Neural cell (in vitro differentiated cells): Measurements from ENCODE around the gene CENPS. TPM values are rescaled to one million over a fixed set of nuclear protein-coding genes. Genes with fewer than 3 reads are reported as not detected.

Experiments
- H2AFZ ChIP-seq: fragments of 200-600, 300-800 bp; sonication (generic), shearing (Covaris generic); 2 replicates; pipeline ENCODE4 v1.6.0; 2014; ENCODE audit warnings: low read depth, mild to moderate bottlenecking, antibody characterized with exemption, low read length, moderate library complexity
- H3F3A ChIP-seq: fragments of 200-600 bp; shearing (Covaris generic); 2 replicates; pipeline ENCODE4 v1.6.1; 2016; ENCODE audit warnings: mild to moderate bottlenecking, moderate library complexity, mixed read lengths, antibody characterized with exemption, low read length; ENCODE audit not compliant: insufficient read depth, poor library complexity, severe bottlenecking
- H3K27ac ChIP-seq: fragments of 200-600, 300-800 bp; sonication (generic), shearing (Covaris generic); 2 replicates; pipeline ENCODE4 v1.5.1; 2014; ENCODE audit warnings: mild to moderate bottlenecking, low read length, moderate library complexity
- H3K27me3 ChIP-seq: fragments of 300-800, 200-600 bp; sonication (generic), shearing (Covaris generic); 2 replicates; pipeline ENCODE4 v1.6.0; 2014; ENCODE audit warnings: mild to moderate bottlenecking, low read depth, low read length, moderate library complexity; ENCODE audit not compliant: insufficient read depth
- H3K36me3 ChIP-seq: fragments of 300-800, 200-600 bp; sonication (generic), shearing (Covaris generic); 2 replicates; pipeline ENCODE4 v1.5.1; 2014; ENCODE audit warnings: mild to moderate bottlenecking, antibody characterized with exemption, low read length, moderate library complexity; ENCODE audit not compliant: insufficient read depth
- H3K4me2 ChIP-seq: fragments of 300-800, 200-600 bp; sonication (generic), shearing (Covaris generic); 2 replicates; pipeline ENCODE4 v1.6.0; 2014; ENCODE audit warnings: mild to moderate bottlenecking, low read length
- H3K4me3 ChIP-seq: fragments of 300-800, 200-600 bp; sonication (generic), shearing (Covaris generic); 2 replicates; pipeline ENCODE4 v1.5.1; 2014; ENCODE audit warnings: mild to moderate bottlenecking, low read length, moderate library complexity
- H3K79me2 ChIP-seq: fragments of 200-600 bp; shearing (Covaris generic); replicated peaks from 2 replicates; pipeline ENCODE4 v1.6.0; 2014; ENCODE audit warnings: mild to moderate bottlenecking, low read length, moderate library complexity; ENCODE audit not compliant: insufficient read depth
- H3K9ac ChIP-seq: fragments of 300-800, 200-600 bp; sonication (generic), shearing (Covaris generic); 2 replicates; pipeline ENCODE4 v1.6.1; 2016; ENCODE audit warnings: mild to moderate bottlenecking, low read length, mixed read lengths
- H3K9me2 ChIP-seq: fragments of 200-600 bp; shearing (Covaris generic); 2 replicates; pipeline ENCODE4 v1.6.1; 2016; ENCODE audit warnings: mild to moderate bottlenecking, low read length, mixed read lengths; ENCODE audit not compliant: insufficient read depth
- H3K9me3 ChIP-seq: fragments of 200-600, 300-800 bp; sonication (generic), shearing (Covaris generic); 2 replicates; pipeline ENCODE4 v1.6.1; 2016; ENCODE audit warnings: mild to moderate bottlenecking, mixed run types, low read length, moderate library complexity, mixed read lengths
- H4K20me1 ChIP-seq: fragments of 200-600 bp; shearing (Covaris generic); 2 replicates; pipeline ENCODE4 v1.6.1; 2016; ENCODE audit warnings: mild to moderate bottlenecking, mixed run types; ENCODE audit not compliant: insufficient read depth
- EP300 ChIP-seq: fragments of 450-650 bp; conservative IDR thresholded peaks from 2 replicates; pipeline ENCODE4 v1.6.1; 2014; ENCODE audit warnings: antibody characterized with exemption, mild to moderate bottlenecking, moderate library complexity; ENCODE audit not compliant: poor library complexity, severe bottlenecking
- EZH2 ChIP-seq: fragments of 200-600, 300-800 bp; shearing (Covaris generic), sonication (generic); IDR thresholded peaks from 2 replicates; pipeline ENCODE4 v1.6.1; 2014; ENCODE audit warnings: antibody characterized with exemption, low read length, borderline replicate concordance, mild to moderate bottlenecking; ENCODE audit not compliant: insufficient read depth, poor library complexity, severe bottlenecking
- MXI1 ChIP-seq: fragments of 450-650 bp; conservative IDR thresholded peaks from 2 replicates; pipeline ENCODE4 v1.6.1; 2014; ENCODE audit warnings: antibody characterized with exemption, mild to moderate bottlenecking; ENCODE audit not compliant: poor library complexity, severe bottlenecking
- POLR2AphosphoS5 ChIP-seq: IDR thresholded peaks from 2 replicates; pipeline ENCODE4 v1.6.1; 2012
- RAD21 ChIP-seq: fragments of 450-650 bp; conservative IDR thresholded peaks from 2 replicates; pipeline ENCODE4 v1.6.1; 2014; ENCODE audit warnings: antibody characterized with exemption, mild to moderate bottlenecking, moderate library complexity
- SMC3 ChIP-seq: fragments of 450-650 bp; conservative IDR thresholded peaks from 2 replicates; pipeline ENCODE4 v1.6.1; 2014; ENCODE audit warnings: antibody characterized with exemption, mild to moderate bottlenecking, moderate library complexity; ENCODE audit not compliant: poor library complexity
- TAF1 ChIP-seq: IDR thresholded peaks from 2 replicates; pipeline ENCODE4 v1.6.1; 2012; ENCODE audit warnings: low read depth
- polyA plus RNA-seq: library from polyadenylated mRNA; depleted of rRNA; stranded (reverse); fragments of >200 nt; gene quantifications from 2 replicates; pipeline ENCODE4 v1.2.3, GENCODE V29; 2014
- TF ChIP-seq, protein P1 (sequence below): IDR thresholded peaks from 2 replicates; pipeline ENCODE4 v1.6.1; 2012; ENCODE audit warnings: borderline replicate concordance
- TF ChIP-seq, protein P2 (sequence below): fragments of 450-650 bp; IDR thresholded peaks from 2 replicates; pipeline ENCODE4 v1.5.1; 2014; ENCODE audit warnings: antibody characterized with exemption, mild to moderate bottlenecking, moderate library complexity; ENCODE audit not compliant: poor library complexity, severe bottlenecking

CENPS gene
- polyA plus RNA-seq, 1 donor from 2014 or later = 16.5 TPM

DNA sequence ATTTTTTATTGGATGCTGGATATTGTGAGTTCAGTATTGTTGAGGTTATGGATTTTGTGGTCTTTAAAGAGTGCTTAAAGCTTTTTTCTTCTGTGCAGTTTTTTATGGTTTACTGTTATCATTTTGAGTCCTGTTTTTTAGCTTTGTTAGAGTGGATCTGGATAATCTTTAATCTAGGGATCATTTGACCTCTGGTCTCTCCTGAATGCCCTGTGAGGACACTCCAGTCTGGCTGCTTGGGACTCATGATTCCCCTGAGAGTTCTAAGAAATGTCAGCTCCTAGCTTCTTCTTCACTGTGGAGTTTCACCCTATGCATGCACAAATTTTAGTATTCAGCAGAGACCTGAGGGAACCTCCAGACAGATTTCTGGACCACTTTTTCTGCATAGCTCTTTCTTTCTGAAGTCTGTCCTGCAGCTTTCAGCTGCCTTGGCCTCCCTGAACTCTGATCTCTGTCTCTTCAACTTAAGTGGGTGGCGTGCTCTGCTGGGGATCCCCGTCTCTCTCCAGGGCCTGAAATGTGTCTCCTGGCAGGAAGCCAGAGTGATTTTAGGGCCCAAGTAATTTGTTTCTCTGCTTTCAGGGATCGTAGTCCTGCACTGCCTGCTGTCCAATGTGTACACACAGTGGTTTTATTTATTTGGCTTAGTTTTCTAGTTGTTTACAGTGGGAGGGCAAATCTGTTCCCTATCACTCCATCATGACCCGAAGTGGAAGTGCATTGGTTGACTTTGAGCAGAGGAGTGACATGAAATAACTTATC, 59.2 kb downstream of the CENPS start:
- TF ChIP-seq EZH2 = no peak
- no peak for TF ChIP-seq SMC3
- no peak overlapping the region for H3K9ac ChIP-seq
- no peaks in the 10 kb centered on the region for H3K9me3 ChIP-seq
- H4K20me1 ChIP-seq = no peaks in the 10 kb centered on the region
- H2AFZ ChIP-seq = no peak overlapping the region
- no peaks in the 10 kb centered on the region for H3K9me2 ChIP-seq
- H3K27me3 ChIP-seq = no peaks in the 10 kb centered on the region
- no peaks in the 10 kb centered on the region for H3K36me3 ChIP-seq
- H3K4me3 ChIP-seq = no peak overlapping the region
- no peak overlapping the region for H3K27ac ChIP-seq
- H3K4me2 ChIP-seq = no peak overlapping the region
- H3K79me2 ChIP-seq = peaks cover 4% of the 10 kb centered on the region
- no peaks in the 10 kb centered on the region for H3F3A ChIP-seq

DNA sequence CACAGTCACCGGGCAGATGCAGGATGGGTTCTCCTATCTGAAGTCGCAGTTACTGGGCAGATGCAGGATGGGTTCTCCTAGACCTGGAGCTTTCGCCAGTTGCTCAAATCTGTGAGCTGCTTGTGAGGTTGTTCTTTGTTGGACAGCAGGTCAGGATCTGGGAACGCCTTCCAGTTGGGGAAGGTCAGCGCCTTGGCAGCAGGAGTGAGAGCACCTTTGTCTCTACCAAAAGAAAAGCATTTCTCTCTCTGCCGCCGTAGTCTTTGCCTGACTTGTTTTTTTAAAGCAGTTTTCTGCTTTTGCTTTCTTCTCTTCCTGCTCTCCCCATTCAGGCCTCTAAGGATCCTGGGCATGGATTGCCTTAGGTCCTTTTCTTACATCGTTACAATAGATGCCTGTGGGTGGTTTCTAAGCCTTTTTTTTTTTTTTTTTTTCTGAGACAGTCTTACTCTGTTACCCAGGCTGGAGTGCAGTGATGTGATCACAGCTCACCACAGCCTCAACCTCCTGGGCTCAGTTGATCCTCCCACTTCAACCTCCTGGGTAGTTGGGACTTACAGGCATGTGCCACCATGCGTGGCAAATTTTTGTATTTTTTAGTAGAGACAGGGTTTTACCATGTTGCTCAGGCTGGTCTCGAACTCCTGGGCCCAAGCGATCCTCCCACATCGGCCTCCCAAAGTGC, 60.2 kb downstream of the CENPS start:
- Histone ChIP-seq H4K20me1 (no peaks in the 10 kb centered on the region), H3K9me2 (no peaks in the 10 kb centered on the region), H3F3A (no peaks in the 10 kb centered on the region), H2AFZ (no peak overlapping the region), H3K4me2 (no peak overlapping the region), H3K9me3 (no peaks in the 10 kb centered on the region), H3K79me2 (peaks cover 4% of the 10 kb centered on the region), H3K27me3 (no peaks in the 10 kb centered on the region), H3K9ac (no peak overlapping the region), H3K4me3 (no peak overlapping the region), H3K36me3 (no peaks in the 10 kb centered on the region), H3K27ac (no peak overlapping the region)
- TF ChIP-seq EP300 = no peak
- TF ChIP-seq MXI1 = no peak
- TF ChIP-seq TAF1 = no peak
- TF ChIP-seq, protein P1, sequence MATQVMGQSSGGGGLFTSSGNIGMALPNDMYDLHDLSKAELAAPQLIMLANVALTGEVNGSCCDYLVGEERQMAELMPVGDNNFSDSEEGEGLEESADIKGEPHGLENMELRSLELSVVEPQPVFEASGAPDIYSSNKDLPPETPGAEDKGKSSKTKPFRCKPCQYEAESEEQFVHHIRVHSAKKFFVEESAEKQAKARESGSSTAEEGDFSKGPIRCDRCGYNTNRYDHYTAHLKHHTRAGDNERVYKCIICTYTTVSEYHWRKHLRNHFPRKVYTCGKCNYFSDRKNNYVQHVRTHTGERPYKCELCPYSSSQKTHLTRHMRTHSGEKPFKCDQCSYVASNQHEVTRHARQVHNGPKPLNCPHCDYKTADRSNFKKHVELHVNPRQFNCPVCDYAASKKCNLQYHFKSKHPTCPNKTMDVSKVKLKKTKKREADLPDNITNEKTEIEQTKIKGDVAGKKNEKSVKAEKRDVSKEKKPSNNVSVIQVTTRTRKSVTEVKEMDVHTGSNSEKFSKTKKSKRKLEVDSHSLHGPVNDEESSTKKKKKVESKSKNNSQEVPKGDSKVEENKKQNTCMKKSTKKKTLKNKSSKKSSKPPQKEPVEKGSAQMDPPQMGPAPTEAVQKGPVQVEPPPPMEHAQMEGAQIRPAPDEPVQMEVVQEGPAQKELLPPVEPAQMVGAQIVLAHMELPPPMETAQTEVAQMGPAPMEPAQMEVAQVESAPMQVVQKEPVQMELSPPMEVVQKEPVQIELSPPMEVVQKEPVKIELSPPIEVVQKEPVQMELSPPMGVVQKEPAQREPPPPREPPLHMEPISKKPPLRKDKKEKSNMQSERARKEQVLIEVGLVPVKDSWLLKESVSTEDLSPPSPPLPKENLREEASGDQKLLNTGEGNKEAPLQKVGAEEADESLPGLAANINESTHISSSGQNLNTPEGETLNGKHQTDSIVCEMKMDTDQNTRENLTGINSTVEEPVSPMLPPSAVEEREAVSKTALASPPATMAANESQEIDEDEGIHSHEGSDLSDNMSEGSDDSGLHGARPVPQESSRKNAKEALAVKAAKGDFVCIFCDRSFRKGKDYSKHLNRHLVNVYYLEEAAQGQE = no peak
- no peak for TF ChIP-seq SMC3
- no peak for TF ChIP-seq RAD21
- TF ChIP-seq, protein P2, sequence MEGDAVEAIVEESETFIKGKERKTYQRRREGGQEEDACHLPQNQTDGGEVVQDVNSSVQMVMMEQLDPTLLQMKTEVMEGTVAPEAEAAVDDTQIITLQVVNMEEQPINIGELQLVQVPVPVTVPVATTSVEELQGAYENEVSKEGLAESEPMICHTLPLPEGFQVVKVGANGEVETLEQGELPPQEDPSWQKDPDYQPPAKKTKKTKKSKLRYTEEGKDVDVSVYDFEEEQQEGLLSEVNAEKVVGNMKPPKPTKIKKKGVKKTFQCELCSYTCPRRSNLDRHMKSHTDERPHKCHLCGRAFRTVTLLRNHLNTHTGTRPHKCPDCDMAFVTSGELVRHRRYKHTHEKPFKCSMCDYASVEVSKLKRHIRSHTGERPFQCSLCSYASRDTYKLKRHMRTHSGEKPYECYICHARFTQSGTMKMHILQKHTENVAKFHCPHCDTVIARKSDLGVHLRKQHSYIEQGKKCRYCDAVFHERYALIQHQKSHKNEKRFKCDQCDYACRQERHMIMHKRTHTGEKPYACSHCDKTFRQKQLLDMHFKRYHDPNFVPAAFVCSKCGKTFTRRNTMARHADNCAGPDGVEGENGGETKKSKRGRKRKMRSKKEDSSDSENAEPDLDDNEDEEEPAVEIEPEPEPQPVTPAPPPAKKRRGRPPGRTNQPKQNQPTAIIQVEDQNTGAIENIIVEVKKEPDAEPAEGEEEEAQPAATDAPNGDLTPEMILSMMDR = no peak
- TF ChIP-seq POLR2AphosphoS5 = no peak
- no peak for TF ChIP-seq EZH2

Other genes starting within 250 kb of the CENPS start
- gene KIF1B, start 219.9 kb upstream of the CENPS start, polyA plus RNA-seq = 76.4 and 83.1 TPM in 2 replicates
- 108 and 113 TPM in 2 replicates for gene PGD, start 31.4 kb upstream of the CENPS start, polyA plus RNA-seq
- 0.46 and 0.81 TPM in 2 replicates for gene CORT, start 19.6 kb downstream of the CENPS start, polyA plus RNA-seq
- 32.2 and 32.7 TPM in 2 replicates for gene DFFA, start 42.1 kb downstream of the CENPS start, polyA plus RNA-seq
- gene PEX14, start 44.5 kb downstream of the CENPS start, polyA plus RNA-seq = 13.5 and 18.3 TPM in 2 replicates